ENCODE measurements around the gene SLC9A8.

- TF ChIP-seq CTCF (IDR thresholded peaks at IDR 0.05) (no peak), EZH2 (IDR thresholded peaks at IDR 0.05) (no peak)
These were observed 55.0 kb downstream of the SLC9A8 start for GRCh38 chr20:49867453-49868215.
